Upper lobe of left lung (tissue), 4 donors: Measurements from ENCODE around the gene NBAS.

ENCODE experiments used
- POLR2A ChIP-seq, 4 donors: fragments of 450-650 bp; IDR thresholded peaks; one replicate each; pipeline ENCODE4 v1.5.1; 2016 to 2017; ENCODE audit warnings: antibody characterized with exemption in 4 of 4, mild to moderate bottlenecking in 2 of 4
- TF ChIP-seq, protein P1 (sequence below), 6 experiments: fragments of 450-650 bp in 4 of 6; fragments of 200-600 bp in 2 of 6; sonication (generic) in 2 of 6; IDR thresholded peaks; one replicate each; pipeline ENCODE4 v1.5.1; 2016 to 2019; ENCODE audit warnings: antibody characterized with exemption in 6 of 6

GRCh38 chr2:15407666-15408065 lies 153.5 kb downstream of the NBAS start:
- TF ChIP-seq POLR2A (IDR thresholded peaks at IDR 0.05) = no peak
- TF ChIP-seq, protein P1, sequence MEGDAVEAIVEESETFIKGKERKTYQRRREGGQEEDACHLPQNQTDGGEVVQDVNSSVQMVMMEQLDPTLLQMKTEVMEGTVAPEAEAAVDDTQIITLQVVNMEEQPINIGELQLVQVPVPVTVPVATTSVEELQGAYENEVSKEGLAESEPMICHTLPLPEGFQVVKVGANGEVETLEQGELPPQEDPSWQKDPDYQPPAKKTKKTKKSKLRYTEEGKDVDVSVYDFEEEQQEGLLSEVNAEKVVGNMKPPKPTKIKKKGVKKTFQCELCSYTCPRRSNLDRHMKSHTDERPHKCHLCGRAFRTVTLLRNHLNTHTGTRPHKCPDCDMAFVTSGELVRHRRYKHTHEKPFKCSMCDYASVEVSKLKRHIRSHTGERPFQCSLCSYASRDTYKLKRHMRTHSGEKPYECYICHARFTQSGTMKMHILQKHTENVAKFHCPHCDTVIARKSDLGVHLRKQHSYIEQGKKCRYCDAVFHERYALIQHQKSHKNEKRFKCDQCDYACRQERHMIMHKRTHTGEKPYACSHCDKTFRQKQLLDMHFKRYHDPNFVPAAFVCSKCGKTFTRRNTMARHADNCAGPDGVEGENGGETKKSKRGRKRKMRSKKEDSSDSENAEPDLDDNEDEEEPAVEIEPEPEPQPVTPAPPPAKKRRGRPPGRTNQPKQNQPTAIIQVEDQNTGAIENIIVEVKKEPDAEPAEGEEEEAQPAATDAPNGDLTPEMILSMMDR (IDR thresholded peaks at IDR 0.05) = no peak
